Stimulated activated CD4-positive, alpha-beta T cell treated with anti-CD3 and anti-CD28 coated beads, Interleukin-1b, Interleukin-23, amount 100 ng/mL, for 48 hours (primary cell): ENCODE data around the gene F2RL1.
A peak's percentile ranks its signal among the peaks of the same experiment; 100 is the strongest.
"Not testable (repeated sequence)": the region's sequence is repeated elsewhere in the genome, so short reads cannot be mapped to it uniquely, and the experiment has no call there.

Experiments used
- DNase-seq: peaks from one replicate; pipeline ENCODE4 v3.0.0-alpha.2; 2020

Gene F2RL1

GRCh38 chr5:76851728-76852369 is 33.0 kb downstream of the F2RL1 start:
- DNase-seq, result no peak

- no peak for DNase-seq
Observed at GRCh38 chr5:76852772-76853171, 33.9 kb downstream of the F2RL1 start.

GRCh38 chr5:76853741-76854140 is 34.9 kb downstream of the F2RL1 start:
- DNase-seq, result not testable (repeated sequence)

GRCh38 chr5:76854644-76855043 is 35.8 kb downstream of the F2RL1 start:
- DNase-seq, result no peak

GRCh38 chr5:76855501-76855900 is 36.7 kb downstream of the F2RL1 start:
- not testable (repeated sequence) for DNase-seq

- peak; percentile 27 for DNase-seq
Observed at GRCh38 chr5:76855961-76856360, 37.1 kb downstream of the F2RL1 start.

GRCh38 chr5:76856800-76857199 is 38.0 kb downstream of the F2RL1 start:
- DNase-seq, result not testable (repeated sequence)

GRCh38 chr5:76859591-76860247 is 40.9 kb downstream of the F2RL1 start:
- no peak for DNase-seq

- DNase-seq, result no peak
Observed at GRCh38 chr5:76861612-76862011, 42.8 kb downstream of the F2RL1 start.

GRCh38 chr5:76863001-76863400 is 44.2 kb downstream of the F2RL1 start:
- no peak for DNase-seq

GRCh38 chr5:76866503-76866902 is 47.7 kb downstream of the F2RL1 start:
- no peak for DNase-seq

GRCh38 chr5:76867038-76867437 is 48.2 kb downstream of the F2RL1 start:
- DNase-seq, result no peak

GRCh38 chr5:76867827-76868693 is 49.2 kb downstream of the F2RL1 start:
- peak; percentile 45 for DNase-seq

GRCh38 chr5:76870046-76870445 is 51.2 kb downstream of the F2RL1 start:
- DNase-seq, result no peak

- no peak for DNase-seq
Observed at GRCh38 chr5:76874088-76874581, 55.3 kb downstream of the F2RL1 start.
